ENCODE measurements around the gene USH2A.

The USH2A gene

DNA sequence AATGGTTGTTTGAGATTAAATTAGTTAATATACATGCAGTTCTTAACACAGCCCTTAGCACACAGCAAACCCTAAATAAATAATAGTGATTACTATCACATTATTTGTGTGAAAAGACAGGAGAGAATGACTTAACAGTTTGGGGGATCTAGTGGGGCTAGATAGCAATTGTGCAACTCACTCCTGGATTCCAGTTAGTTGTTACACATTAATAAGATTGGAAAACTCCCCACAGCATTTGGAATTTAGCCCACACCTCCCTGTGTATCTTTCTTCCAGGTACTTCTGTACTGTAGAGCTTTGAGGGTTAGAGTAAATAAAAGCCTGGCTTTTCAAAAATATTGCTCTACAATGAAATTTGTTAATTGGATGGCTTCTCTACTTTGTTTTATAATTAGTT is 763.0 kb downstream of the USH2A start:
- Mint-ChIP-seq H3K4me1 (ENCODE audit: low read depth) (no peaks in the 10 kb centered on the region), H3K36me3 (ENCODE audit: low read depth) (no peaks in the 10 kb centered on the region), H3K27me3 (no peaks in the 10 kb centered on the region), H3K4me3 (no peak overlapping the region), H3K27ac (no peak overlapping the region), H3K9me3 (peaks cover 8% of the 10 kb centered on the region)
- intact Hi-C loops (cut with micrococcal nuclease), result no loop called here

- intact Hi-C loops (cut with micrococcal nuclease), result no loop called here
- H3K27ac Mint-ChIP-seq, result no peak overlapping the region
Observed at GRCh38 chr1:215657047-215657446, 766.2 kb downstream of the USH2A start.

DNA sequence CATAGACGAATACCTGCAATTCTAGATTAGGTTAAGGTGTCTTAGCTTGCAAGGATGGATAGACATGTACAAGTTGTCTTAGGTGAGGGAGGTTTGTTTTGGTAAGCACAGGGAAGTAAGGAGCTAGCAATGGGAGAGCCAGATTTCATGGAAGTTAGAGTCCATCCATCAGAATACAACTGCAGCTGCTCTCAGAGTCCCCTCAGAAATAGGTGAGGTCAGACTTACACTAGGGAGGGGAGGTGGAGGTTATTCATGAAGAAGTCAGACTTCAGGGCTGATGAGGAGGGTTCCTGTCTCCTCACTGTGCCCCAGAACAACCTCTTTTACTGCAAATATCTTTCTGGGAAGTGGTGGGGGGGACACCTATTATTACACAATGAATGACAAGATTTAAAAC is 770.9 kb downstream of the USH2A start:
- Mint-ChIP-seq H3K4me3 (no peak overlapping the region), H3K27ac (no peak overlapping the region), H3K36me3 (ENCODE audit: low read depth) (no peaks in the 10 kb centered on the region), H3K9me3 (no peaks in the 10 kb centered on the region), H3K4me1 (ENCODE audit: low read depth) (no peaks in the 10 kb centered on the region), H3K27me3 (no peaks in the 10 kb centered on the region)
- intact Hi-C loops (cut with micrococcal nuclease), result no loop called here

More at GRCh38 chr1:215657047-215657446, 766.2 kb downstream of the USH2A start:
- Mint-ChIP-seq H3K9me3 (no peaks in the 10 kb centered on the region), H3K4me3 (no peak overlapping the region), H3K36me3 (ENCODE audit: low read depth) (no peaks in the 10 kb centered on the region), H3K27me3 (no peaks in the 10 kb centered on the region), H3K4me1 (ENCODE audit: low read depth) (no peaks in the 10 kb centered on the region)

- intact Hi-C loops (cut with micrococcal nuclease), result no loop called here
- no peaks in the 10 kb centered on the region for H3K36me3 Mint-ChIP-seq (ENCODE audit: low read depth)
Observed at GRCh38 chr1:215651867-215652266, 771.4 kb downstream of the USH2A start.

DNA sequence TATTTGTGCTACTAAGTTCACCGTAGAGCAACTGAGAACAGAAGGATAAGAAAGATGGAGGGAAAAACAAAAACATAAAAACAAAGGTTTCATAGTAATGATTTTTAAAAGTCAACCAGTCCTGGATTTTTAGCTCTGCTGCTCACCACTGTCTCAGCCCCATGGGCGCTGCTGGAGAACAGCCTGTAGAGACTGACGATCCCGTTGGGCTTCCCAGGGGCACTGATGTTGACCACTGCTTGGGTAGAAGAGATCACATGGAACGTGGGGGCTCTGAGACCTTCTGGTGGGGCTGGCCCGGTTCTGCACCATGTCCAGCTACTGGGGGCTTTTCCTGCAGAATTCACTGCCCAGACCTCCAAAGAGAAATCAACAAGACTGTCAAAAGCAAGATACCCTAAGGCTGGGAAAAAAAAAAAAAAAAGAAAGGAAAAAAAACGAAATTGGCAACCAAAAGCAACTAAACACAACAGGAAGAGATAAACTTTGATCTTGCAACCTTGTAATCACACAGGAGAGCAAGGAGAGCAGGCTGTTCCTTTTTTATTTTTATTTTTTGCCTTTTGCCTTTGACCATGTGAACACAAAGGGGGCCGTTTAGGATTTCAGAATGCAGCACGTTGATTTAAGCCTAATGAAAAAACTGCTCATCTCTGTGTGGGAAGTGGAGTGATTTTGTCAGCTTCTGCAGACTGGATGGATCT is 772.6 kb downstream of the USH2A start:
- intact Hi-C loops (cut with micrococcal nuclease), result no loop called here
- Mint-ChIP-seq H3K4me1 (ENCODE audit: low read depth) (no peaks in the 10 kb centered on the region), H3K36me3 (ENCODE audit: low read depth) (no peaks in the 10 kb centered on the region), H3K27ac (no peak overlapping the region), H3K9me3 (no peaks in the 10 kb centered on the region), H3K4me3 (no peak overlapping the region), H3K27me3 (no peaks in the 10 kb centered on the region)

More at GRCh38 chr1:215651867-215652266, 771.4 kb downstream of the USH2A start:
- Mint-ChIP-seq H3K4me1 (ENCODE audit: low read depth) (no peaks in the 10 kb centered on the region), H3K4me3 (no peak overlapping the region), H3K27me3 (no peaks in the 10 kb centered on the region), H3K9me3 (no peaks in the 10 kb centered on the region), H3K27ac (no peak overlapping the region)

- Mint-ChIP-seq H3K4me3 (no peak overlapping the region), H3K9me3 (no peaks in the 10 kb centered on the region), H3K27me3 (no peaks in the 10 kb centered on the region), H3K4me1 (ENCODE audit: low read depth) (no peaks in the 10 kb centered on the region), H3K27ac (no peak overlapping the region), H3K36me3 (ENCODE audit: low read depth) (no peaks in the 10 kb centered on the region)
- intact Hi-C loops (cut with micrococcal nuclease), result no loop called here
Observed at GRCh38 chr1:215648957-215649356, 774.3 kb downstream of the USH2A start.

- intact Hi-C loops (cut with micrococcal nuclease), result no loop called here
- no peaks in the 10 kb centered on the region for H3K9me3 Mint-ChIP-seq
- no peaks in the 10 kb centered on the region for H3K4me1 Mint-ChIP-seq (ENCODE audit: low read depth)
- H3K36me3 Mint-ChIP-seq (ENCODE audit: low read depth), result no peaks in the 10 kb centered on the region
- no peak overlapping the region for H3K27ac Mint-ChIP-seq
- H3K4me3 Mint-ChIP-seq, result no peak overlapping the region
- H3K27me3 Mint-ChIP-seq, result no peaks in the 10 kb centered on the region
Observed at GRCh38 chr1:215647738-215648137, 775.5 kb downstream of the USH2A start.

DNA sequence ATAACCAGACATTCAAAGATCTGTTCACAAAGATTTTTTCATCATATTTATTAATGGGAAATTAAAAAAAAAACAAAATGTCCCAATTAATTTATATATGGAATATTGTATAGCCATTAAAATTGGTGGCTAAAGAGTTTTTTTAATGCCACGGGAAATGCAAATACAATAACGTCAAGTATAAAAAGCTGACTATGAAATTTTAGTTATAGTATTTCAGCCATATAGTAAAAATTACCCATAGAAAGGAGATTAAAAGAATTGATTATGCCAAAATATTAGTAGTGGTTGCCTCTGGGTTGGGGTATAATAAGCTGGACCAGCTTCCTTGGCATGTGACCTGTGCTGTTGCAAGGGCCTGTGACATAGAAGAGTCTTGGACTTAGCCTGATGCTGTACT is 777.4 kb downstream of the USH2A start:
- no peak overlapping the region for H3K4me3 Mint-ChIP-seq
- H3K36me3 Mint-ChIP-seq (ENCODE audit: low read depth), result no peaks in the 10 kb centered on the region
- no peaks in the 10 kb centered on the region for H3K9me3 Mint-ChIP-seq
- intact Hi-C loops (cut with micrococcal nuclease), result no loop called here
- no peak overlapping the region for H3K27ac Mint-ChIP-seq
- H3K27me3 Mint-ChIP-seq, result no peaks in the 10 kb centered on the region
- no peaks in the 10 kb centered on the region for H3K4me1 Mint-ChIP-seq (ENCODE audit: low read depth)

DNA sequence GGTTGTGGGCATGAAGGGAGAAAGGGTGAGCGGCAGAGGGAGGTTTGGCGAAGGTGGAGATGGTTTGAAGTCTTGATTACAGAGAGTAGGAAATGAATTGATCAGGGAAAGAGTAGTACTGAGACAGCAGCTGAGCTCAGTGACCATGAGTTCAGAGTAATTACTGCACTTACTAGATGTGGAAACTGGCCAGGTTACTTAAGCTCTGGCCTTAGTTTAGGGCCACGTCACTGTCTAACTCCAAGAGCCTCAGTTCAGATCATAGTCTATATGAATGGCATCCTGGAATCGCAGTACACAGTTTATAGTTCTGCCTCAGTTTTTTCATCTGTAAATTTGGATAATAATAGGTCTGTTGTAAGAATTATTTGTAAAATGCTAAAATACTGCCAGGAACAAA is 778.1 kb downstream of the USH2A start:
- Mint-ChIP-seq H3K27ac (no peak overlapping the region), H3K27me3 (no peaks in the 10 kb centered on the region), H3K9me3 (no peaks in the 10 kb centered on the region), H3K4me1 (ENCODE audit: low read depth) (no peaks in the 10 kb centered on the region), H3K4me3 (no peak overlapping the region), H3K36me3 (ENCODE audit: low read depth) (no peaks in the 10 kb centered on the region)
- intact Hi-C loops (cut with micrococcal nuclease), result no loop called here

DNA sequence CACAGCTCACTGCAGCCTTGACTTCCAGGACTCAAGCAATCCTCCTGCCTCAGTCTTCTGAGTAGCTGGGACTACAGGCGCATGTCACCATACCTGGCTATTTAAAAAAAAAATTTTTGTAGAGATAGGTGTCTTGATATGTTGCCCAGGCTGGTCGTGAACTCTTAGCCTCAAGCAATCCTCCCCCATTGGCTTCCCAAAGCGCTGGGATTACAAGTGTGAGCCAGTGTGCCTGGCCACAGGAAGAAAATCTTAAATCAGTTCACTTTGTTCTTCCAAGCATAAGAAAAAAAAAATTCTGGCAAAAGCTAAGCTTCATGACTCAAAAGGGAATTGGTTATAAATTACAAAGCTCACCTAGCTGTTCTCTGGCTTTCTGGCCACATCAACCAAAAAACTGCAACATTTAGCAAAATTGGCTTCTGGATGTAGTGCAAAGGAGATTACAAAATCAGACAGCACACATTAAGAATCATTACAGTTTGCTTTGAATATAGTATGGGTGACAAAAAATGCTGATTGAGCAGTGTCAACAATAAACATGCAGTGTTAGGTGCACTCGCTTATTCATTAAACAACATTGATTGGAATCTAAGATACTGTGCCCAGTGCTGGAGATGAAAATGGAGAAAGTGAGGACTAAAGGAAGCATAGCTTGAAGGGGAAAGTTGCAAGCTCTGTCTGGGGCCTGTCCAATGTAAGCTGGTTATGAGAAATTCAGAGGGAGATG is 779.5 kb downstream of the USH2A start:
- H3K36me3 Mint-ChIP-seq (ENCODE audit: low read depth), result no peaks in the 10 kb centered on the region
- H3K4me1 Mint-ChIP-seq (ENCODE audit: low read depth), result no peaks in the 10 kb centered on the region
- H3K27ac Mint-ChIP-seq, result no peak overlapping the region
- no peaks in the 10 kb centered on the region for H3K27me3 Mint-ChIP-seq
- H3K4me3 Mint-ChIP-seq, result no peak overlapping the region
- intact Hi-C loops (cut with micrococcal nuclease), result no loop called here
- no peaks in the 10 kb centered on the region for H3K9me3 Mint-ChIP-seq

- Mint-ChIP-seq H3K4me3 (no peak overlapping the region), H3K27ac (no peak overlapping the region), H3K36me3 (ENCODE audit: low read depth) (no peaks in the 10 kb centered on the region), H3K4me1 (ENCODE audit: low read depth) (no peaks in the 10 kb centered on the region), H3K27me3 (no peaks in the 10 kb centered on the region), H3K9me3 (no peaks in the 10 kb centered on the region)
- intact Hi-C loops (cut with micrococcal nuclease), result no loop called here
Observed at GRCh38 chr1:215640429-215641148, 782.7 kb downstream of the USH2A start.

DNA sequence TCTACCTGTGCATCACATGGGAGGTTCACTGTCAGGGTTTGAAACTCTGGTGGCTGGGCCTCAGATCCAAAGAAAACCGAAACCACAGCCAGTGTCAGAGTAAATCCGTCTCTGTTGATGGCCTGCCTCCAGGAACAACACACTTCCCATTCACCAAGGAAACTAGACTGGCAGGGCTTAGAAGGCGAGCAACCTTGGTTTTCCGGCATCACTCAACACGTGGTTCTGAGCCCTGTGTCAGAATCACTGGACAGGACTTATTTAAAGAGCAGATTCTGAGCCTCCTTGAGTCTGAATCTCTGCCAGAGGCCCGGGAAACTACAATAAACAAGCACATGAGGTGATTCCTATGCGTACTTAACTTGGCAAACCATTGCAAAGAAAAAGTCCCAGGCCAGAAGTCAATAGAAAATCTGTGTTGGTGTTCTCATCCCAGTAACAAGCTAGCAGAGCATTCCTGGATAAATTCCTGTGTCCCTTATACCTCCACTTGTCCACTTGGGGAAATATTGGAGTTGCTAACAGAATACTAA is 786.1 kb downstream of the USH2A start:
- intact Hi-C loops (cut with micrococcal nuclease), result no loop called here
- H3K4me3 Mint-ChIP-seq, result no peak overlapping the region
- H3K4me1 Mint-ChIP-seq (ENCODE audit: low read depth), result no peaks in the 10 kb centered on the region

DNA sequence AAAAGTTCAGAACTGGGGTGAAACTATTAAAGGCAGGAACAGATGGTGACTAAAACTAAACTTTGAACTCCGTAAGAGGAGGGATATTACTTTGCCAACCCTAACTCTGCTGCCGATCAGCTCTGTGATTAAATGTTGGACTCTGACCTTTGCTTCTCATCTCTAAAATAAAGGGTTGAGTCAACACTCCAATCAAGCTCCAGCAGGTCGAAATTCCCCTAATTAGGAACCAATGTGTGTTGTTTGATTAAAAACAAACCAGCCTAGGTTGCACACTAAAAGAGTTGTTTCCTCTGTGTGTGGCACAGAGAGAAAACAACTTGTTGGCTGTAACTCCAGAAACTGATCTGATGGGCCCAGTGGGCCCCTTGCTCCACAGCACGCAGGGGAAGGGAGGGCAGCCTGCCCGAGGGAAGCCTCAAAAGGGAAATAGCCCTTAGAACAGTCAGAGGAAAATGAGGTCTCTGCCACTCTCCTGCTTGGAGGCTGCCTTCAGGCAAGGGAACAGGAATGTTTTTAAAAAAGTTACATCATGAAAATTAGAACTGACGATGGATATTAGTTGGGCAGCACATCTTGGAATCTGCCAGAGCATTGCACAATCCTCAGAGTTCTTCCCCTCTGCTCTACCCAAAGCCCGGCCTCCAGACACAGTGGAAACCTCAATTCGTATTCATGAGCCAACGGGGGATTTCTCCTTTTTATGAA is 786.8 kb downstream of the USH2A start:
- Mint-ChIP-seq H3K9me3 (no peaks in the 10 kb centered on the region), H3K4me3 (no peak overlapping the region), H3K27ac (no peak overlapping the region), H3K4me1 (ENCODE audit: low read depth) (no peaks in the 10 kb centered on the region), H3K36me3 (ENCODE audit: low read depth) (no peaks in the 10 kb centered on the region), H3K27me3 (no peaks in the 10 kb centered on the region)
- intact Hi-C loops (cut with micrococcal nuclease), result no loop called here

More for the DNA sequence above, 786.1 kb downstream of the USH2A start:
- Mint-ChIP-seq H3K9me3 (no peaks in the 10 kb centered on the region), H3K36me3 (ENCODE audit: low read depth) (no peaks in the 10 kb centered on the region), H3K27me3 (no peaks in the 10 kb centered on the region), H3K27ac (no peak overlapping the region)

DNA sequence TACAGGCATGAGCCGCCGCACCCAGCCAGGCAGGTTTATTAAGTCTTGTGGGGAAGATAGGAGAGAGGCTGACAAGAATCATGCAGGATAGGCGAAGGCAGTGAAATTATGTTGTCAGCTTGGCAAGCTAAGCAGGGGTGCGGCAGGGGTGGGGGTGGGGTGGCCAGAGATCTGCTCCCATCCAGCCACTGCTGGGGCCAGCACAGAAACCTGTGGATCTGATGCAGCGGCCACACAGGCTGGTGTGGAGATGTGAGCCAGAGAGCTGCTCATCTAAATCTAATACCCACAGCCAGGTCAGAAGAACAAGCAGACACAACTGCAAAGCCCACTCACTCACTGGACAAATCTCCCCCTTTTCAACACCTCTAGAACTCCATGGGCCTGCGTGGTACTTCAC is 787.4 kb downstream of the USH2A start:
- no peaks in the 10 kb centered on the region for H3K36me3 Mint-ChIP-seq (ENCODE audit: low read depth)
- no peaks in the 10 kb centered on the region for H3K27me3 Mint-ChIP-seq
- H3K9me3 Mint-ChIP-seq, result no peaks in the 10 kb centered on the region
- H3K4me3 Mint-ChIP-seq, result no peak overlapping the region
- intact Hi-C loops (cut with micrococcal nuclease), result no loop called here
- H3K4me1 Mint-ChIP-seq (ENCODE audit: low read depth), result no peaks in the 10 kb centered on the region
- H3K27ac Mint-ChIP-seq, result no peak overlapping the region
